ENCODE results near the gene ANKZF1. TPM values are rescaled to one million over a fixed set of nuclear protein-coding genes. Genes with fewer than 3 reads are reported as not detected.

The ANKZF1 gene
- total RNA-seq, 1 donor from 2014 or later = 44.8 TPM

DNA sequence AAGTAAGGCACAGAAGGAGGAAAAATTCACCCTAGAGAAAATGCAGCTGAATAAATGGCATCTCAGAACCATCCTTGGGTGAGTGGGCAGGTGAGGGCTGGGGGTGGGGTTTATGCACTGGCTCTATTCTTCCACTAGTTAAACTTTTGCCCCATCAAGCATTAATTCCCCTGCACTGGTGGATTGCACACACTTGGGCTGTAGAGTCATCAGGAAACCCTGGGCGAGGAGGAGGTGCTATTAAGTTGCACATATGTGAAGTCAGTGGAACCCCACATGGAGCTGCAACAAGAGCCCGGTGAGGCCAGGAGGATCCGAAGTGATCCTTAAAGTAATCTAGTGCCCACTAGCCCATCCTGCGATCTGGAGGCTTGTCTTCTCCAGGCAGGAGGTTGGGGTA is 42.8 kb downstream of the ANKZF1 start:
- H3K9me3 Mint-ChIP-seq (ENCODE audit: unreplicated experiment) = no peaks in the 10 kb centered on the region
- no peak overlapping the region for H3K4me3 Mint-ChIP-seq (ENCODE audit: unreplicated experiment)
- TF ChIP-seq, protein P1, sequence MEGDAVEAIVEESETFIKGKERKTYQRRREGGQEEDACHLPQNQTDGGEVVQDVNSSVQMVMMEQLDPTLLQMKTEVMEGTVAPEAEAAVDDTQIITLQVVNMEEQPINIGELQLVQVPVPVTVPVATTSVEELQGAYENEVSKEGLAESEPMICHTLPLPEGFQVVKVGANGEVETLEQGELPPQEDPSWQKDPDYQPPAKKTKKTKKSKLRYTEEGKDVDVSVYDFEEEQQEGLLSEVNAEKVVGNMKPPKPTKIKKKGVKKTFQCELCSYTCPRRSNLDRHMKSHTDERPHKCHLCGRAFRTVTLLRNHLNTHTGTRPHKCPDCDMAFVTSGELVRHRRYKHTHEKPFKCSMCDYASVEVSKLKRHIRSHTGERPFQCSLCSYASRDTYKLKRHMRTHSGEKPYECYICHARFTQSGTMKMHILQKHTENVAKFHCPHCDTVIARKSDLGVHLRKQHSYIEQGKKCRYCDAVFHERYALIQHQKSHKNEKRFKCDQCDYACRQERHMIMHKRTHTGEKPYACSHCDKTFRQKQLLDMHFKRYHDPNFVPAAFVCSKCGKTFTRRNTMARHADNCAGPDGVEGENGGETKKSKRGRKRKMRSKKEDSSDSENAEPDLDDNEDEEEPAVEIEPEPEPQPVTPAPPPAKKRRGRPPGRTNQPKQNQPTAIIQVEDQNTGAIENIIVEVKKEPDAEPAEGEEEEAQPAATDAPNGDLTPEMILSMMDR (IDR thresholded peaks at IDR 0.05) = no peak
- H3K4me1 Mint-ChIP-seq (ENCODE audit: unreplicated experiment) = peaks cover 15% of the 10 kb centered on the region
- DNase-seq (ENCODE audit: extremely low spot score, unreplicated experiment) = no peak
- H3K27ac Mint-ChIP-seq (ENCODE audit: unreplicated experiment) = no peak overlapping the region
- no peaks in the 10 kb centered on the region for H3K36me3 Mint-ChIP-seq (ENCODE audit: unreplicated experiment)
- no peaks in the 10 kb centered on the region for H3K27me3 Mint-ChIP-seq (ENCODE audit: unreplicated experiment)

DNA sequence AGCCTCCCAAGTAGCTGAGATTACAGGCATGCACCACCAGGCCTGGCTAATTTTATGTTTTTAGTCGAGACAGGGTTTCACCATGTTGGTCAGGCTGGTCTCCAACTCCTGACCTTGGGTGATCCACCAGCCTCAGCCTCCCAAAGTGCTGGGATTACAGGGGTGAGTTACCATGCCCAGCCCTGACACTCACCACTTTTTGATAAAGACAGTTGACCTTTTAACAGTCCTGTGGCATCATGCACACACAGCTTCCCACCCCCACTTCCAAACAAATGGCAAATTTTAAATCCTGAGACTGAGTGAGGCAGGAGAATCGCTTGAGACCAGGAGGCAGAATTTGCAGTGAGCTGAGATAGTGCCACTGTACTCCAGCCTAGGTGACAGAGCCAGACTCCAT is 43.4 kb downstream of the ANKZF1 start:
- no peak overlapping the region for H3K27ac Mint-ChIP-seq (ENCODE audit: unreplicated experiment)
- no peaks in the 10 kb centered on the region for H3K36me3 Mint-ChIP-seq (ENCODE audit: unreplicated experiment)
- no peak for DNase-seq (ENCODE audit: extremely low spot score, unreplicated experiment)
- H3K4me3 Mint-ChIP-seq (ENCODE audit: unreplicated experiment) = no peak overlapping the region
- H3K27me3 Mint-ChIP-seq (ENCODE audit: unreplicated experiment) = no peaks in the 10 kb centered on the region
- H3K4me1 Mint-ChIP-seq (ENCODE audit: unreplicated experiment) = peaks cover 21% of the 10 kb centered on the region
- TF ChIP-seq, protein P1 (IDR thresholded peaks at IDR 0.05) = no peak
- H3K9me3 Mint-ChIP-seq (ENCODE audit: unreplicated experiment) = no peaks in the 10 kb centered on the region

DNA sequence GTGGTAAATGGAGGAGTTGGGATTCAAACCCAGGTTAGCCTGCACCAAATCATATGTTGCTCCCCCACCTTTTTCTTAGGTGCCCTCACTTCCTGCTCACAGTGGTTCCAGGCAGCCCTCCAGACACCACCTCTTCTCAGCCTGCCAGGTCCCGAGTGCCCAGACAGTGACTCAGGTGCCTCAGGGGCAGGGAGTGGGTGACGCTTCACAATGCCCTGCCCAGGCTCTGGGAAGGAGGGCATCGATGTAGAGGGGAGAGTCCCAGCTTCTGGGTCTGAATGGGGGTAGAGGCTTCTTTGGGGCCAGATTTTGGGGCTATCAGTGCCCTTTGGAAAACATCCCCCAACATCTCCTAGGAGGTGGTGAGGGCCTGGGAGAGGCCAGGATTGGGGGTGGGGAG is 44.3 kb downstream of the ANKZF1 start:
- Mint-ChIP-seq H3K27ac (ENCODE audit: unreplicated experiment) (peak overlapping the region; percentile 25), H3K27me3 (ENCODE audit: unreplicated experiment) (no peaks in the 10 kb centered on the region), H3K4me3 (ENCODE audit: unreplicated experiment) (no peak overlapping the region), H3K36me3 (ENCODE audit: unreplicated experiment) (no peaks in the 10 kb centered on the region), H3K4me1 (ENCODE audit: unreplicated experiment) (peaks cover 31% of the 10 kb centered on the region), H3K9me3 (ENCODE audit: unreplicated experiment) (no peaks in the 10 kb centered on the region)
- DNase-seq (ENCODE audit: extremely low spot score, unreplicated experiment) = no peak
- TF ChIP-seq, protein P1 (IDR thresholded peaks at IDR 0.05) = no peak

DNA sequence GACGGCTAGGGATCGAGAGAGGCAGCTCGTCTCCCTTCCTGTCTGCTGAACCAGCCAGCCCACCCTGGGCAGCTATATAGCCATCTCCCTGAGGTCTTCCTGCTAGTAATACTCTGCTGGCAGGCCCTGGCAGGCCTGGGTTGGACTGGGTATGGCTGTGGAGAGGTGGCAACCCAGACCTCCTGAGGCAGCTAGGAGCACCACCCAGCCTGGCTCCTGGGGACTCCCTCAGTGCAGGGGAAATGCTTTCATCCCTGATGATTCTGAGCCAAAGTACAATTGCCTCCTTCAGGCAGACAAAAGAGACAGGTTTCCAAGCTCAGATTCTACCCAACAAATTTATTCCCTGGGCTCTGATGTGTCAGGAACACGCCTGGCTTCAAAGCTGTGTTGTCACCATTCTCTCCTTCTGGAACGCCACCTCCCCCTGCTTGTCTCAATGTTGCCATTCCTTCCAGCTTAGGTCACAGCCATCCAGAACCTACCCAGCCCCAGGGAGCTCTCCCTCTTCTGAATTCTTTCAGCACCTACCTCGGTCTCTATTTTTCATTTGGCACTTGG is 44.8 kb downstream of the ANKZF1 start:
- TF ChIP-seq, protein P1 (IDR thresholded peaks at IDR 0.05) = no peak
- no peaks in the 10 kb centered on the region for H3K36me3 Mint-ChIP-seq (ENCODE audit: unreplicated experiment)
- H3K27ac Mint-ChIP-seq (ENCODE audit: unreplicated experiment) = peak overlapping the region; percentile 25
- H3K4me1 Mint-ChIP-seq (ENCODE audit: unreplicated experiment) = peaks cover 32% of the 10 kb centered on the region
- no peak overlapping the region for H3K4me3 Mint-ChIP-seq (ENCODE audit: unreplicated experiment)
- DNase-seq (ENCODE audit: extremely low spot score, unreplicated experiment) = no peak
- H3K9me3 Mint-ChIP-seq (ENCODE audit: unreplicated experiment) = no peaks in the 10 kb centered on the region
- H3K27me3 Mint-ChIP-seq (ENCODE audit: unreplicated experiment) = no peaks in the 10 kb centered on the region

DNA sequence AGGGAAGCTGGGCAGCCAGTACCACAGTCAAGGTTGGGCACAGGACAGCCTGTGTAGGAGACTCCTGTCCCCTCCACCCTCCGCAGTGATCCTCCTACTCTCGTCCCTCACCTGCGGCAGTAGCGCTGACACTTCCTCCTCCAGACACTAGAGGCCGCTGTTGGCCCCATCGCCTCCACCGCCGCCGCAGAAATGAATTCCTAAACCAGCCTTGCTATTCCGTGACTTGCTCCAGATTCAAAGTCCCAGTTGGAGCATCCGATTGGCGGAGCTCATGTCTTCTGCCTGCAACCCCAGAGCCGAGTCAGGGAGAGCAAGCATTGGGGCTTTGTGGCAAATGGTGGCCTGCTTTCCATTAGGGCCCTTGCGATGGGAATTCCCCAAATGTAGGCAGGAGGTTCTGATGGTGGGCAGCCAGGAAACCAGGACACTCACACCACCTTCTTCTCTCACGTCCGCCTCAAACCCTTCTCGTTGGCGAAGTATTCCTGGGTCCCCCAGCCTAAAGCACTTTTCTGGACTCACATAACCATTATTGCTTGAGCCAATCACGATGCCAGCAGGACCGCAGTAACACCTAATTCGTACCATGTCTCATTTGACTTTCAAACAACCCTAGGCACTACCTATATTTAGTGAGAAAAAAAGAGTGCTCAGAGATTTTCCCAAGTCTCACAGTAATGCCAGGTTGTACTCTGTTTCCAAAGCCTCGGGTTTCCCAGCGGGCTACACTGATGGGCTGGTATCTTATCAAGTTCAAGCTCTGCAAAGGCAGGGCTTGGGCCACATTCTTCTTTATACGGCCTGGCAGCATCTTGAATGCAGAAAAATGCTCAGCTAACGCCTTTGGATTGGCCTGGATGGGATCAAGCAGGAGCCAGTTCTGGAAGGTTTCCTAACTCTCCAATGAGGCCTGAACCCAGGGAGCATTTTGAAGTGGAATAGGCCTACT is 48.4 kb downstream of the ANKZF1 start:
- peak overlapping the region; percentile 98 for H3K27ac Mint-ChIP-seq (ENCODE audit: unreplicated experiment)
- TF ChIP-seq, protein P1 (IDR thresholded peaks at IDR 0.05) = peak; percentile 98
- peaks cover 4% of the 10 kb centered on the region for H3K36me3 Mint-ChIP-seq (ENCODE audit: unreplicated experiment)
- H3K27me3 Mint-ChIP-seq (ENCODE audit: unreplicated experiment) = no peaks in the 10 kb centered on the region
- peak overlapping the region; percentile 84 for H3K4me3 Mint-ChIP-seq (ENCODE audit: unreplicated experiment)
- peak; percentile 93 for DNase-seq (ENCODE audit: extremely low spot score, unreplicated experiment)
- H3K9me3 Mint-ChIP-seq (ENCODE audit: unreplicated experiment) = no peaks in the 10 kb centered on the region
- peaks cover 40% of the 10 kb centered on the region for H3K4me1 Mint-ChIP-seq (ENCODE audit: unreplicated experiment)
